PC-3 (cell line): Measurements from ENCODE around the gene KCNK18. TPM values are rescaled to one million over a fixed set of nuclear protein-coding genes. Genes with fewer than 3 reads are reported as not detected.

Source experiments
- ATAC-seq: fragments of 200-7000 bp; cut with Tn5 transposase; 2 replicates; pipeline ENCODE4 v1.9.1; 2020; ENCODE audit warnings: mild to moderate bottlenecking, moderate library complexity
- BruUV-seq: library from RNA; stranded (reverse); fragments of 400-500 nt; replicated peaks from 2 replicates; lab custom pipeline; 2021; lab: Mats Ljungman, UMichigan
- CTCF ChIA-PET: fragments of 300-600 bp; sonication (Branson Sonifier 250); formaldehyde crosslinking; loops from one replicate; lab custom pipeline; 2022; ENCODE audit warnings: antibody characterized with exemption; lab: Charles Lee
- POLR2A ChIA-PET: fragments of 300-600 bp; sonication (Branson Sonifier 250); formaldehyde crosslinking; loops from one replicate; lab custom pipeline; 2022; ENCODE audit warnings: antibody characterized with exemption; ENCODE audit not compliant: unreplicated experiment; lab: Charles Lee
- DNase-seq: peaks from one replicate; pipeline ENCODE4 v3.0.0-alpha.2; 2015
- H2AFZ ChIP-seq: fragments of 300-600 bp; sonication (generic); 2 replicates; pipeline ENCODE4 v1.6.0; 2016; ENCODE audit warnings: antibody characterized with exemption, low read length
- H3F3A ChIP-seq: fragments of 300-600 bp; sonication (generic); one replicate; pipeline ENCODE4 v1.6.0; 2017; ENCODE audit warnings: antibody characterized with exemption, low read length, control low read depth, mild to moderate bottlenecking; ENCODE audit not compliant: unreplicated experiment
- H3K27ac ChIP-seq: fragments of 300-600 bp; sonication (generic); 2 replicates; pipeline ENCODE4 v1.5.1; 2016; ENCODE audit warnings: mild to moderate bottlenecking, low read length
- H3K27me3 ChIP-seq: fragments of 300-600 bp; sonication (generic); 2 replicates; pipeline ENCODE4 v1.6.1; 2016; ENCODE audit warnings: low read length, mixed read lengths
- H3K36me3 ChIP-seq: fragments of 300-600 bp; sonication (generic); 2 replicates; pipeline ENCODE4 v1.6.1; 2016; ENCODE audit warnings: low read depth, mixed run types, low read length, mixed read lengths
- H3K4me1 ChIP-seq: fragments of 300-600 bp; sonication (generic); 2 replicates; pipeline ENCODE4 v1.5.1; 2016; ENCODE audit warnings: low read length; ENCODE audit not compliant: insufficient read depth
- H3K4me2 ChIP-seq: fragments of 300-600 bp; sonication (generic); 2 replicates; pipeline ENCODE4 v1.6.0; 2016; ENCODE audit warnings: low read length
- H3K4me3 ChIP-seq: fragments of 300-600 bp; sonication (generic); 2 replicates; pipeline ENCODE4 v1.5.1; 2016; ENCODE audit warnings: mild to moderate bottlenecking, low read length, mixed read lengths
- H3K79me2 ChIP-seq: fragments of 300-600 bp; sonication (generic); 2 replicates; pipeline ENCODE4 v1.6.1; 2017; ENCODE audit warnings: low read length, mixed read lengths
- H3K9ac ChIP-seq: fragments of 300-600 bp; sonication (generic); 2 replicates; pipeline ENCODE4 v1.6.0; 2016; ENCODE audit warnings: mild to moderate bottlenecking, low read length
- H3K9me2 ChIP-seq: fragments of 300-600 bp; sonication (generic); replicated peaks from 2 replicates; pipeline ENCODE4 v1.6.1; 2016; ENCODE audit warnings: mixed run types, low read length, mixed read lengths
- H3K9me3 ChIP-seq: fragments of 300-600 bp; sonication (generic); 2 replicates; pipeline ENCODE4 v1.6.1; 2016; ENCODE audit warnings: low read length, mixed read lengths
- H4K20me1 ChIP-seq: fragments of 300-600 bp; sonication (generic); 2 replicates; pipeline ENCODE4 v1.6.1; 2016; ENCODE audit warnings: low read length, mixed read lengths
- EZH2 ChIP-seq: fragments of 300-600 bp; sonication (generic); IDR thresholded peaks from one replicate; pipeline ENCODE4 v1.6.1; 2017; ENCODE audit warnings: antibody characterized with exemption, mild to moderate bottlenecking, low read length; ENCODE audit not compliant: unreplicated experiment
- EZH2phosphoT487 ChIP-seq: fragments of 300-600 bp; sonication (generic); IDR thresholded peaks from 2 replicates; pipeline ENCODE4 v1.6.1; 2018; ENCODE audit warnings: mild to moderate bottlenecking, antibody characterized with exemption, low read length, borderline replicate concordance
- intact Hi-C: fragments of 100-400 bp; cut with micrococcal nuclease; formaldehyde crosslinking; loops from 2 replicates; pipeline ENCODE4 v1.9.0; 2023
- total RNA-seq: library from RNA; depleted of rRNA; stranded (reverse); fragments of >200 nt; gene quantifications from 2 replicates; pipeline ENCODE4 v1.2.3, GENCODE V29; 2014
- TF ChIP-seq, protein P1 (sequence below): fragments of 300-600 bp; sonication (generic); conservative IDR thresholded peaks from 2 replicates; pipeline ENCODE4 v1.5.1; 2017; ENCODE audit warnings: antibody characterized with exemption, low read depth, mild to moderate bottlenecking, low read length

The KCNK18 gene
- total RNA-seq, 1 experiment from 2014 or later, result not detected

GRCh38 chr10:117174439-117175214 lies 22.7 kb upstream of the KCNK18 start:
- peaks cover 20% of the 10 kb centered on the region for H3K27me3 ChIP-seq
- ATAC-seq, result peak; percentile 81
- peak; percentile 92 for DNase-seq
- intact Hi-C loops, result loop anchor here (1.0 to 10.0 kb wide), 5 partner anchors 97 to 492 kb away; partner anchors contain the start of gene SHTN1
- H3K79me2 ChIP-seq, result no peaks in the 10 kb centered on the region
- TF ChIP-seq, protein P1, sequence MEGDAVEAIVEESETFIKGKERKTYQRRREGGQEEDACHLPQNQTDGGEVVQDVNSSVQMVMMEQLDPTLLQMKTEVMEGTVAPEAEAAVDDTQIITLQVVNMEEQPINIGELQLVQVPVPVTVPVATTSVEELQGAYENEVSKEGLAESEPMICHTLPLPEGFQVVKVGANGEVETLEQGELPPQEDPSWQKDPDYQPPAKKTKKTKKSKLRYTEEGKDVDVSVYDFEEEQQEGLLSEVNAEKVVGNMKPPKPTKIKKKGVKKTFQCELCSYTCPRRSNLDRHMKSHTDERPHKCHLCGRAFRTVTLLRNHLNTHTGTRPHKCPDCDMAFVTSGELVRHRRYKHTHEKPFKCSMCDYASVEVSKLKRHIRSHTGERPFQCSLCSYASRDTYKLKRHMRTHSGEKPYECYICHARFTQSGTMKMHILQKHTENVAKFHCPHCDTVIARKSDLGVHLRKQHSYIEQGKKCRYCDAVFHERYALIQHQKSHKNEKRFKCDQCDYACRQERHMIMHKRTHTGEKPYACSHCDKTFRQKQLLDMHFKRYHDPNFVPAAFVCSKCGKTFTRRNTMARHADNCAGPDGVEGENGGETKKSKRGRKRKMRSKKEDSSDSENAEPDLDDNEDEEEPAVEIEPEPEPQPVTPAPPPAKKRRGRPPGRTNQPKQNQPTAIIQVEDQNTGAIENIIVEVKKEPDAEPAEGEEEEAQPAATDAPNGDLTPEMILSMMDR, result peak; percentile 78
- TF ChIP-seq EZH2phosphoT487 (no peak), EZH2 (no peak)
- peak overlapping the region; percentile 74 for H3K4me3 ChIP-seq
- H3K27ac ChIP-seq, result no peak overlapping the region
- peak overlapping the region; percentile 96 for H3K4me2 ChIP-seq
- no peaks in the 10 kb centered on the region for H3F3A ChIP-seq
- no peak overlapping the region for H3K9ac ChIP-seq
- no peaks in the 10 kb centered on the region for H4K20me1 ChIP-seq
- no peaks in the 10 kb centered on the region for H3K36me3 ChIP-seq
- BruUV-seq, result no TSS peak
- peak overlapping the region; percentile 95 for H2AFZ ChIP-seq
- POLR2A ChIA-PET, result no interaction called here
- no peaks in the 10 kb centered on the region for H3K9me2 ChIP-seq
- CTCF ChIA-PET, result interaction anchor here (0.5 to 1.8 kb wide), 10 partner anchors 8 to 378 kb away, joined by 3 to 26 read pairs (median 4); partner anchors contain the start of gene SHTN1
- H3K4me1 ChIP-seq, result no peaks in the 10 kb centered on the region
- no peaks in the 10 kb centered on the region for H3K9me3 ChIP-seq

GRCh38 chr10:117175215-117175900 lies 21.9 kb upstream of the KCNK18 start:
- Histone ChIP-seq H3K4me2 (peak overlapping the region; percentile 96), H3F3A (no peaks in the 10 kb centered on the region), H2AFZ (peak overlapping the region; percentile 95), H3K27me3 (peaks cover 20% of the 10 kb centered on the region), H3K4me1 (no peaks in the 10 kb centered on the region), H3K9me2 (no peaks in the 10 kb centered on the region), H3K4me3 (peak overlapping the region; percentile 74), H3K9ac (no peak overlapping the region), H3K79me2 (no peaks in the 10 kb centered on the region), H4K20me1 (no peaks in the 10 kb centered on the region), H3K27ac (no peak overlapping the region), H3K36me3 (no peaks in the 10 kb centered on the region), H3K9me3 (no peaks in the 10 kb centered on the region)
- CTCF ChIA-PET, result interaction anchor here (0.5 to 1.8 kb wide), 10 partner anchors 9 to 378 kb away, joined by 3 to 26 read pairs (median 4); partner anchors contain the start of gene SHTN1
- intact Hi-C loops, result loop anchor here (1.0 to 10.0 kb wide), 5 partner anchors 98 to 493 kb away; partner anchors contain the start of gene SHTN1
- no TSS peak for BruUV-seq
- ATAC-seq (peak; percentile 60), DNase-seq (no peak)
- no peak for TF ChIP-seq EZH2
- TF ChIP-seq EZH2phosphoT487, result no peak
- TF ChIP-seq, protein P1, result no peak
- POLR2A ChIA-PET, result no interaction called here
